ENCODE measurements around the gene KDM4C. TPM values are rescaled to one million over a fixed set of nuclear protein-coding genes. Genes with fewer than 3 reads are reported as not detected.

The KDM4C gene
- polyA plus RNA-seq, 1 donor (not counting 4 experiments of a cell fraction or from before 2014, with no cell fraction given), result 17.2 TPM

GRCh38 chr9:6876195-6876894 is 118.6 kb downstream of the KDM4C start:
- H3K4me2 ChIP-seq (ENCODE audit: control insufficient read depth, extremely low read depth, insufficient read depth, low read depth, low read length), result no peak overlapping the region
- no peak overlapping the region for H3K9ac ChIP-seq (ENCODE audit: control insufficient read depth, extremely low read depth, insufficient read depth, low read length)
- no peaks in the 10 kb centered on the region for H4K20me1 ChIP-seq (ENCODE audit: control insufficient read depth, extremely low read depth, insufficient read depth, low read length)
- H3K36me3 ChIP-seq (ENCODE audit: control insufficient read depth in 2 of 2, extremely low read depth in 1 of 2, insufficient read depth in 2 of 2, low read length in 2 of 2), result no peaks in the 10 kb centered on the region
- TF ChIP-seq EZH2 (IDR thresholded peaks at IDR 0.05; ENCODE audit: low read length), result no peak
- no peaks in the 10 kb centered on the region for H3K9me3 ChIP-seq (ENCODE audit: control insufficient read depth, low read depth, low read length)
- no peak overlapping the region for H3K4me3 ChIP-seq (ENCODE audit: control insufficient read depth in 2 of 3, extremely low read depth in 1 of 3, insufficient read depth in 2 of 3, low read depth in 1 of 3, low read length in 3 of 3)
- dilution Hi-C loops (cut with MboI; ENCODE audit: extremely low pct_ligation_motif_present, low sequenced_read_pairs), result no loop called here
- no peaks in the 10 kb centered on the region for H3K4me1 ChIP-seq (ENCODE audit: control insufficient read depth, extremely low read depth, insufficient read depth, low read length)
- H3K9me1 ChIP-seq (ENCODE audit: control insufficient read depth, extremely low read depth, insufficient read depth, low read length), result no peaks in the 10 kb centered on the region
- H3K27me3 ChIP-seq (ENCODE audit: control insufficient read depth, extremely low read depth, insufficient read depth, low read length), result no peaks in the 10 kb centered on the region
- DNase-seq (ENCODE audit: low read depth, low spot score) (no peak), FAIRE-seq (no peak)
- no peak overlapping the region for H2AFZ ChIP-seq (ENCODE audit: control insufficient read depth, low read length)
- no peak overlapping the region for H3K27ac ChIP-seq (ENCODE audit: control insufficient read depth, insufficient read depth, low read length)
- H3K79me2 ChIP-seq (ENCODE audit: control insufficient read depth, insufficient read depth, low read length), result peaks cover 4% of the 10 kb centered on the region

GRCh38 chr9:6877671-6878161 is 119.9 kb downstream of the KDM4C start:
- FAIRE-seq, result no peak
- no peak overlapping the region for H3K4me2 ChIP-seq (ENCODE audit: control insufficient read depth, extremely low read depth, insufficient read depth, low read depth, low read length)

More at GRCh38 chr9:6877671-6878161, 119.9 kb downstream of the KDM4C start:
- Histone ChIP-seq H3K9me1 (ENCODE audit: control insufficient read depth, extremely low read depth, insufficient read depth, low read length) (no peaks in the 10 kb centered on the region), H3K36me3 (ENCODE audit: control insufficient read depth in 2 of 2, extremely low read depth in 1 of 2, insufficient read depth in 2 of 2, low read length in 2 of 2) (no peaks in the 10 kb centered on the region), H3K27ac (ENCODE audit: control insufficient read depth, insufficient read depth, low read length) (no peak overlapping the region), H3K4me3 (ENCODE audit: control insufficient read depth in 2 of 3, extremely low read depth in 1 of 3, insufficient read depth in 2 of 3, low read depth in 1 of 3, low read length in 3 of 3) (no peak overlapping the region), H3K79me2 (ENCODE audit: control insufficient read depth, insufficient read depth, low read length) (peaks cover 4% of the 10 kb centered on the region), H3K4me1 (ENCODE audit: control insufficient read depth, extremely low read depth, insufficient read depth, low read length) (no peaks in the 10 kb centered on the region), H2AFZ (ENCODE audit: control insufficient read depth, low read length) (no peak overlapping the region), H4K20me1 (ENCODE audit: control insufficient read depth, extremely low read depth, insufficient read depth, low read length) (no peaks in the 10 kb centered on the region), H3K27me3 (ENCODE audit: control insufficient read depth, extremely low read depth, insufficient read depth, low read length) (no peaks in the 10 kb centered on the region), H3K9ac (ENCODE audit: control insufficient read depth, extremely low read depth, insufficient read depth, low read length) (no peak overlapping the region), H3K9me3 (ENCODE audit: control insufficient read depth, low read depth, low read length) (no peaks in the 10 kb centered on the region)
- TF ChIP-seq CTCF (optimal IDR thresholded peaks at IDR 0.05 in 1 of 3, IDR thresholded peaks at IDR 0.05 in 1 of 3, conservative IDR thresholded peaks at IDR 0.05 in 1 of 3; ENCODE audit: extremely low read depth in 1 of 3, insufficient read depth in 2 of 3, low read length in 3 of 3) (no peak), EZH2 (IDR thresholded peaks at IDR 0.05; ENCODE audit: low read length) (no peak)
- dilution Hi-C loops (cut with MboI; ENCODE audit: extremely low pct_ligation_motif_present, low sequenced_read_pairs), result no loop called here
- DNase-seq (ENCODE audit: low read depth, low spot score), result no peak
